Neural cell (in vitro differentiated cells): ENCODE results near the gene MAGEB4. TPM values are rescaled to one million over a fixed set of nuclear protein-coding genes. Genes with fewer than 3 reads are reported as not detected.

Experiments
- H2AFZ ChIP-seq: fragments of 200-600, 300-800 bp; sonication (generic), shearing (Covaris generic); 2 replicates; pipeline ENCODE4 v1.6.0; 2014; ENCODE audit warnings: low read depth, mild to moderate bottlenecking, antibody characterized with exemption, low read length, moderate library complexity
- H3F3A ChIP-seq: fragments of 200-600 bp; shearing (Covaris generic); 2 replicates; pipeline ENCODE4 v1.6.1; 2016; ENCODE audit warnings: mild to moderate bottlenecking, moderate library complexity, mixed read lengths, antibody characterized with exemption, low read length; ENCODE audit not compliant: insufficient read depth, poor library complexity, severe bottlenecking
- H3K27ac ChIP-seq: fragments of 200-600, 300-800 bp; sonication (generic), shearing (Covaris generic); 2 replicates; pipeline ENCODE4 v1.5.1; 2014; ENCODE audit warnings: mild to moderate bottlenecking, low read length, moderate library complexity
- H3K27me3 ChIP-seq: fragments of 300-800, 200-600 bp; sonication (generic), shearing (Covaris generic); 2 replicates; pipeline ENCODE4 v1.6.0; 2014; ENCODE audit warnings: mild to moderate bottlenecking, low read depth, low read length, moderate library complexity; ENCODE audit not compliant: insufficient read depth
- H3K36me3 ChIP-seq: fragments of 300-800, 200-600 bp; sonication (generic), shearing (Covaris generic); 2 replicates; pipeline ENCODE4 v1.5.1; 2014; ENCODE audit warnings: mild to moderate bottlenecking, antibody characterized with exemption, low read length, moderate library complexity; ENCODE audit not compliant: insufficient read depth
- H3K4me2 ChIP-seq: fragments of 300-800, 200-600 bp; sonication (generic), shearing (Covaris generic); 2 replicates; pipeline ENCODE4 v1.6.0; 2014; ENCODE audit warnings: mild to moderate bottlenecking, low read length
- H3K4me3 ChIP-seq: fragments of 300-800, 200-600 bp; sonication (generic), shearing (Covaris generic); 2 replicates; pipeline ENCODE4 v1.5.1; 2014; ENCODE audit warnings: mild to moderate bottlenecking, low read length, moderate library complexity
- H3K79me2 ChIP-seq: fragments of 200-600 bp; shearing (Covaris generic); replicated peaks from 2 replicates; pipeline ENCODE4 v1.6.0; 2014; ENCODE audit warnings: mild to moderate bottlenecking, low read length, moderate library complexity; ENCODE audit not compliant: insufficient read depth
- H3K9ac ChIP-seq: fragments of 300-800, 200-600 bp; sonication (generic), shearing (Covaris generic); 2 replicates; pipeline ENCODE4 v1.6.1; 2016; ENCODE audit warnings: mild to moderate bottlenecking, low read length, mixed read lengths
- H3K9me2 ChIP-seq: fragments of 200-600 bp; shearing (Covaris generic); 2 replicates; pipeline ENCODE4 v1.6.1; 2016; ENCODE audit warnings: mild to moderate bottlenecking, low read length, mixed read lengths; ENCODE audit not compliant: insufficient read depth
- H3K9me3 ChIP-seq: fragments of 200-600, 300-800 bp; sonication (generic), shearing (Covaris generic); 2 replicates; pipeline ENCODE4 v1.6.1; 2016; ENCODE audit warnings: mild to moderate bottlenecking, mixed run types, low read length, moderate library complexity, mixed read lengths
- H4K20me1 ChIP-seq: fragments of 200-600 bp; shearing (Covaris generic); 2 replicates; pipeline ENCODE4 v1.6.1; 2016; ENCODE audit warnings: mild to moderate bottlenecking, mixed run types; ENCODE audit not compliant: insufficient read depth
- CTCF ChIP-seq: fragments of 450-650 bp; IDR thresholded peaks from 2 replicates; pipeline ENCODE4 v1.5.1; 2014; ENCODE audit warnings: antibody characterized with exemption, mild to moderate bottlenecking, moderate library complexity; ENCODE audit not compliant: poor library complexity, severe bottlenecking
- EP300 ChIP-seq: fragments of 450-650 bp; conservative IDR thresholded peaks from 2 replicates; pipeline ENCODE4 v1.6.1; 2014; ENCODE audit warnings: antibody characterized with exemption, mild to moderate bottlenecking, moderate library complexity; ENCODE audit not compliant: poor library complexity, severe bottlenecking
- EZH2 ChIP-seq: fragments of 200-600, 300-800 bp; shearing (Covaris generic), sonication (generic); IDR thresholded peaks from 2 replicates; pipeline ENCODE4 v1.6.1; 2014; ENCODE audit warnings: antibody characterized with exemption, low read length, borderline replicate concordance, mild to moderate bottlenecking; ENCODE audit not compliant: insufficient read depth, poor library complexity, severe bottlenecking
- MXI1 ChIP-seq: fragments of 450-650 bp; conservative IDR thresholded peaks from 2 replicates; pipeline ENCODE4 v1.6.1; 2014; ENCODE audit warnings: antibody characterized with exemption, mild to moderate bottlenecking; ENCODE audit not compliant: poor library complexity, severe bottlenecking
- POLR2AphosphoS5 ChIP-seq: IDR thresholded peaks from 2 replicates; pipeline ENCODE4 v1.6.1; 2012
- RAD21 ChIP-seq: fragments of 450-650 bp; conservative IDR thresholded peaks from 2 replicates; pipeline ENCODE4 v1.6.1; 2014; ENCODE audit warnings: antibody characterized with exemption, mild to moderate bottlenecking, moderate library complexity
- REST ChIP-seq: IDR thresholded peaks from 2 replicates; pipeline ENCODE4 v1.6.1; 2012; ENCODE audit warnings: borderline replicate concordance
- SMC3 ChIP-seq: fragments of 450-650 bp; conservative IDR thresholded peaks from 2 replicates; pipeline ENCODE4 v1.6.1; 2014; ENCODE audit warnings: antibody characterized with exemption, mild to moderate bottlenecking, moderate library complexity; ENCODE audit not compliant: poor library complexity
- TAF1 ChIP-seq: IDR thresholded peaks from 2 replicates; pipeline ENCODE4 v1.6.1; 2012; ENCODE audit warnings: low read depth
- polyA plus RNA-seq: library from polyadenylated mRNA; depleted of rRNA; stranded (reverse); fragments of >200 nt; gene quantifications from 2 replicates; pipeline ENCODE4 v1.2.3, GENCODE V29; 2014

Gene MAGEB4
- polyA plus RNA-seq, 1 donor from 2014 or later = not detected

GRCh38 chrX:30259927-30260326, 18.1 kb downstream of the MAGEB4 start:
- Histone ChIP-seq H3K9ac (no peak overlapping the region), H3F3A (no peaks in the 10 kb centered on the region), H3K27me3 (no peaks in the 10 kb centered on the region), H3K4me3 (no peak overlapping the region), H4K20me1 (no peaks in the 10 kb centered on the region), H3K27ac (no peak overlapping the region), H3K9me3 (no peaks in the 10 kb centered on the region), H3K36me3 (no peaks in the 10 kb centered on the region), H3K4me2 (no peak overlapping the region), H3K79me2 (no peaks in the 10 kb centered on the region), H3K9me2 (no peaks in the 10 kb centered on the region), H2AFZ (no peak overlapping the region)
- TF ChIP-seq CTCF (no peak), EP300 (no peak), EZH2 (no peak), MXI1 (no peak), TAF1 (no peak), REST (no peak), SMC3 (no peak), RAD21 (no peak), POLR2AphosphoS5 (no peak)

- Histone ChIP-seq H3K27ac (no peak overlapping the region), H3K4me2 (no peak overlapping the region), H3K9ac (no peak overlapping the region), H2AFZ (no peak overlapping the region), H3K9me3 (no peaks in the 10 kb centered on the region), H3K9me2 (no peaks in the 10 kb centered on the region), H3K4me3 (no peak overlapping the region), H4K20me1 (no peaks in the 10 kb centered on the region), H3K36me3 (no peaks in the 10 kb centered on the region), H3K27me3 (no peaks in the 10 kb centered on the region), H3F3A (no peaks in the 10 kb centered on the region), H3K79me2 (no peaks in the 10 kb centered on the region)
- TF ChIP-seq TAF1 = no peak
- no peak for TF ChIP-seq EP300
- no peak for TF ChIP-seq REST
- TF ChIP-seq MXI1 = no peak
- no peak for TF ChIP-seq POLR2AphosphoS5
- TF ChIP-seq CTCF = no peak
- TF ChIP-seq RAD21 = no peak
- no peak for TF ChIP-seq SMC3
- no peak for TF ChIP-seq EZH2
Observed at GRCh38 chrX:30261012-30261411, 19.2 kb downstream of the MAGEB4 start.
